OCI-M2 (cell line): ENCODE results near the gene HOXA4.

Experiments
- DNase-seq: peaks from one replicate; lab custom pipeline; 2025; ENCODE audit not compliant: unreplicated experiment; lab: John Stamatoyannopoulos, UW

Gene HOXA4

DNA sequence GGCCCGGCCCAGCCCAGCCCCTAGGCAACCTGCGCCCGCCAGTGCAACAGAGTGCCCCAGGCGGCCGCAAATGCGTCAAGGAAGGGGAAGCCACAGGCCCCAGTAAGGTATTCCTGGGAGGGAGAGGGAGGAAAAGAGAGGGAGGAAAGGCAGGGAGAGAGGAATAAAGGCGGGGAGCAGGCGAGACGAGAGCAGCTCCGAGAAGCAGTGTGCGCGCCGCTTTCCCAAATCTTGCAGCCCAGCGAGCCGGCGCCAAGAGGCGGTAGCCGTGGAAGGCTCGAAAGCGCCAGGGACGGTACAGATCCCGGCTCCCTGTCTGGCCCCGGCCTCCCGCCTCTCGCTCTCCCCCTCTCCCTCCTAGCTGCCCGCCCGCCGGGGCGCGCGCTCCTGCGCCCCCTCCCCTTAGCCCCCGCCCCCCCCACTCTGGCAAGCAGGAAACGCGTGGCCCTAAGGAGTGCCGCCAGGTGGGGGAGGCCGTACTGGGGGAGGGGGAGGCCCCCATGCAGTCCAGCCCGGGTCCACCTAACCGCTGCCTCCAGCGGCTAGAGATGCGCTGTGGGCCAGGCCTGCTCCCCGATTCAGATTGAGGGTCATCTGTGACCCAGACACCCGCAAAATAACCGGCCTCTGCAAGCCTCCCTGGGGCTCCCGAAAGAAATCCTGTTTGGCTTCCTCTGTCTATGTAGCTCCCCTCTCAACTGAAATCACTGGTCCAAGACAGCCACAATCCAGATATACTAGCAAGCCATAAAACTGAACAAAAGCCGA is 39.3 kb upstream of the HOXA4 start:
- DNase-seq, result no peak

DNA sequence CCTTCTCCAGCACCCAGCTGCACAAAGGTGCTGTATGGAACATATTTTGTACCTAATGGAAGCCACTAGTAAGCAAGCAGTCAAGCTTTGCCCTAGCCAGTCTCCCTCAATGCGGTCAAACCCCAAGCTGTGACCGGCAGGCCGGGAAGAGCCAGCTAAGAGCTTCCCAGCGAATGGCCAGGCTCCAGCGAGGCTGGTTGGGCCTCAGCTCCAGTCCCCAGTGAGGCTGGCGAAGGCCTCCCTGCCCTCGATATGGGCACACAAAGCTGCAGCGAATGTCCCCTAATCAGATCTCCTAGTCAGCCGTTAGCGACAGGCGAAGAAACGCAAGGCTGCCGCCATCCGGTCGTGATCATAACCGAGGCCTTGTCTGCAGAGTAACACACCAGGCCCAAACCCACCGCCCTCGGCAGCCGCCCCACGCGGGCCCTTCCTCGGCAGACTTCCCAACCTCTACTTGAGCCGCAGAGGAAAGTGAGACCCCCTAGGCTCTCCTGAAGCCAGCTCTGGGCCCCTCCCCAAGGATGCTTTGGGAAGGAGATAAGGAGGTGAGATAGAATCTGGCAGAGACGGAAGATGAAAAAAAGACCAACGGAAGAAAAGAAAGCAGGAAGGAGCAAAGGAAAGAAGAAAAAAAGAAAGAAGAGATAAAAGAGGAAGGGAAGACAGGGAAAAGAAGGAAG is 37.8 kb upstream of the HOXA4 start:
- DNase-seq, result no peak

DNA sequence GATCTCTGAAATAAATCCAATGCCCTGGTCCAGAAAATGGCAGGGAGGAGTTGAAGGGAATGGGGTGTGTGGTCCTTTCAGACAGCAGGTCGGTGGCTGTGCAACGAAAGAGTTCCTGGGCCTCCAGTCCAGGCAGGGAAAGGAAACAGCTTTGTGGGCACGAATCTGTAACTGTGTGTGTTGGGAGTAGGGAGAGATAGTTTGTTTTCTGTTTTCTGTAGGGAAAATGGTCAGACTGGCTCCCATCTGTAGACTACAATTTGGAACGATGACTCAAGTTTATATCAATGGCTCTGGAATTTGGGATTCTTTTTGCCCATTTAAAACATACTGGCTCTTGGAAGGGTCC is 37.3 kb upstream of the HOXA4 start:
- DNase-seq, result no peak

DNA sequence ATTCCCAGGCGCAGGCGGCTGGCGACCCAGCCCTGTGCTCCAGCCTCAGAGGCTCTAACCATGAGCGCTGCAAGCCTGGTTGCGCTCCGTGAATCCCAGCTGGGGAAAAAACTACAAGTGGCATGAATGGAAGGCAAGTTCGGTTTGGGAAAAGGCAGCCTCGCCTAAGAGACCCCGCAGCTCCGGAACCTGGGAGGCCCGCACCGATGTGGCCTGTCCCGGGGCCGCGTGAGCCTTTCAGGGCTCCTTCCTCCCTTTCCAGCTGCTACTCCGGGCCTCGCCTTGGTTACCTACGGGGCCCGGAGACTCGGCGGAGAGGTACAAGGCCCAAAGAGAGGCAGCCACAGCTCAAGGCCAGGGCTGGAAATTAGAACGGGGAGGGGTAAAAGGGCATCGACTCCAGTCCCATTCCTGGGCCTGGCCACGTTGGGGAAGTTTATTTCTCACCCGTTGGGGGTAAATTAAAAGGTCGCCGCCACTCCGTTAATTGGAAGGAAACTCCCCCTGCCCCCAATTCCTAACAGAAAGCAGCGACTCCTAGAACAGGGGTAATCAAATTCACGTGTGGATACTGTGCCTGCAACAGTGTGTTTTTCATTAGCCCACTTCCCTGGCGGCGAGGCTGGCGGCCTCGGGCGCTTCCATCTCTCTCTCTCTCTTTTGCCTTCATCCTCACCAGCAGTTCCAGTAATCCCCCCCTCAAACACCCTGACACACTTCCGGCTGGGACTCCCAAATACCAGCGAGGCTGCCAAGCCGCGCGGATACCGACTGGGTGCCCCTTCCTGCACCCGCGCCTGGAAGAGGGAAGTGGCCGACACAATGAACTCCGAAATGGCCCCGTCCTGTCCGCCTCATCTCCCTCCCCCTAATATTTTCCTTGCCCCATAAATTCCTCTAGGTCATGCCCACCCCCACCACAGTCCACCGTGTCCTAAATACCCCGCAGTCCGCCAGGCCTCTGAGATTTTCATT is 36.3 kb upstream of the HOXA4 start:
- DNase-seq, result no peak

DNA sequence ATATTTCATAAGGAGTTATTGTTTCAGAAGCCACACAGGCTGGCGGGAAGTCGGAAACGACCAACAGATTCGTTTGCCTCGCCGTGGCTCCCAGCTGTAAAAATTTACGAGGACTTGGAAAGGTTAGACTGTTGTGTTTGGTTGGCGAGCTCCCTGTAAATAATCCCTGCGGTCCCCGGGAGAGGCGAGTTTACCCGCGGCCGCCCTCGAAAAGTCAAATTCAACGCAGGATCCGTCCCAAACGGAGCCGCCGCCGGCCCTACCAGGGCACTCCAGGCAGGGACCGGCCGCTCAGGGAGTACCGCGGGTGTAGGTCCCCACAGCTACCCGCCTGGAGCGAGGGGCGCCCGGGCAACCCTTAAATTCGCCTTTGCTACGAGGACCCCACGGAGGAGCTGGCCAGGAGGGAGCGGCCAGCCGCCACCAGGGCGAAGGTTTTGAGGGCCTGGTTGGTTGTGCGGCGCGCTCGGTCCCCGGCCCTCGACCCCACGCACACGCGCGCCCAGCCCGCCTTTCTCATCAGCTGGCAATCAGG is 35.5 kb upstream of the HOXA4 start:
- no peak for DNase-seq

DNA sequence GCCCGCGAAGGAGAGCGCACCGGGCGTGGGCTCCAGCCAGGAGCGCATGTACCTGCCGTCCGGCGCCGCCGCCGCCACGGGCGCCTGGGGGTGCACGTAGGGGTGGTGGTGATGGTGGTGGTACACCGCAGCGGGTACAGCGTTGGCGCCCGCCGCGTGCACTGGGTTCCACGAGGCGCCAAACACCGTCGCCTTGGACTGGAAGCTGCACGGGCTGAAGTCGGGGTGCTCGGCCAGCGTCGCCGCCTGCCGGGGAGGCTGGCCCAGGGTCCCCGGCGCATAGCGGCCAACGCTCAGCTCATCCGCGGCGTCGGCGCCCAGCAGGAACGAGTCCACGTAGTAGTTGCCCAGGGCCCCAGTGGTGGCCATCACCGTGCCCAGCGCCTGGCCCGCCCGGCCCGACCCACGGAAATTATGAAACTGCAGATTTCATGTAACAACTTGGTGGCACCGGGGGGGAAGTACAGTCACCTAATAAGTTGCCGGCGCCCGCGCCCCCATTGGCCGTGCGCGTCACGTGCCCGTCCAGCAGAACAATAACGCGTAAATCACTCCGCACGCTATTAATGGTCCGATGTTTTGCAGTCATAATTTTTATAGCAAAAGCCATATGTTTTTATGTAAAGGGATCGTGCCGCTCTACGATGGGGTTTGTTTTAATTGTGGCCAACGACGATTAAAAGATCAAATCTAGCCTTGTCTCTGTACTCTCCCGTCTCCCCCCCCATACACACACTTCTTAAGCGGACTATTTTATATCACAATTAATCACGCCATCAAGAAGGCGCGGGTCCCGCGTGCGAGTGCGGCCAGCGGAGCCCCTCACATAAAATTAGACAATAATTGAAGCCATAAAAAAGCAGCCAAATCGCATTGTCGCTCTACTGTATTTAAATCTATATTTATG is 34.8 kb upstream of the HOXA4 start, which contains the start of gene HOXA9:
HOXA9 (minus strand) TSS at position 449 of the 907 bp plus-strand sequence; CDS start at position 369, 80 bp downstream.
- no peak for DNase-seq

DNA sequence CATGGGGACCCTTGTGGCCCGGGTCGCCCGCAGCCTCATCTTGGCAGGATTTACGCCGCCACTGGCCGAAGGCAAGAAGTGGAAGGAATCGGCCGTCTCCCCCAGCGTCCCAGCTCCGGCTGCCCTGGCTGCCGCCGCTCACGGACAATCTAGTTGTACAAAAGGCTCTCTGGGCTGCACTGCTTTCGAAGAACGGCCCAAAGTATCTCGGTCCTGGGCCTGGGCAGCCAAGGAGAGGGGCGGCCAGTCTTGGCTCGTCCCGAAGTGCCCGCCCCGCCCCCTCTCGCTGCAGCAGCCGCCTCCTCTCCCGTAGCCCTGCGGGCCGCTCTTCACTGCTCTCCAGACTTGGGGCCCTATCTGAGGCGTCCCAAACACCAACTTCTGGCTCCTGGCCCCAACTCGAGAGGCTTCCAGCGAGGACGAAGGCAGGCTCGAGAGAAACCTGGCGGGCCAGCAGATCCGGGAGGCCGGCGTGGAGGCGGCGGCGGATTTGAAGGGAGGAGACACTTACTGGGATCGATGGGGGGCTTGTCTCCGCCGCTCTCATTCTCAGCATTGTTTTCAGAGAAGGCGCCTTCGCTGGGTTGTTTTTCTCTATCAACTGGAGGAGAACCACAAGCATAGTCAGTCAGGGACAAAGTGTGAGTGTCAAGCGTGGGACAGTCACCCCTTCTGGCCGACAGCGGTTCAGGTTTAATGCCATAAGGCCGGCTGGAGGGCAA is 34.0 kb upstream of the HOXA4 start:
- no peak for DNase-seq

DNA sequence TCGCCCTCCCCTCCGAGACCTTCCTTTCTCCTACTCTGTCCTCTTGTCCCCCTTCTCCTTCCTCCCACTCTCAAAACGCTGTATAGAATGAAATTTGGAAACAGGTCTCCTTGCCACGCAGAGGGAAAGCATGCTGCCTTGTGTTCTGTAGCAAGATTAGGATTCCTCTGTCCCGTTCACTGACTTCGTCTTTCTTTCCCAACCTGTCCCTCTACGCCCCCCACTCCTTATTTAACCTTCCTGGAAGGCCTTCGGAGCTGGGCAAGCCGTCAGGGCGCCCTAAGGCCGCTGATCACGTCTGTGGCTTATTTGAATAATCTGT is 33.4 kb upstream of the HOXA4 start:
- no peak for DNase-seq

DNA sequence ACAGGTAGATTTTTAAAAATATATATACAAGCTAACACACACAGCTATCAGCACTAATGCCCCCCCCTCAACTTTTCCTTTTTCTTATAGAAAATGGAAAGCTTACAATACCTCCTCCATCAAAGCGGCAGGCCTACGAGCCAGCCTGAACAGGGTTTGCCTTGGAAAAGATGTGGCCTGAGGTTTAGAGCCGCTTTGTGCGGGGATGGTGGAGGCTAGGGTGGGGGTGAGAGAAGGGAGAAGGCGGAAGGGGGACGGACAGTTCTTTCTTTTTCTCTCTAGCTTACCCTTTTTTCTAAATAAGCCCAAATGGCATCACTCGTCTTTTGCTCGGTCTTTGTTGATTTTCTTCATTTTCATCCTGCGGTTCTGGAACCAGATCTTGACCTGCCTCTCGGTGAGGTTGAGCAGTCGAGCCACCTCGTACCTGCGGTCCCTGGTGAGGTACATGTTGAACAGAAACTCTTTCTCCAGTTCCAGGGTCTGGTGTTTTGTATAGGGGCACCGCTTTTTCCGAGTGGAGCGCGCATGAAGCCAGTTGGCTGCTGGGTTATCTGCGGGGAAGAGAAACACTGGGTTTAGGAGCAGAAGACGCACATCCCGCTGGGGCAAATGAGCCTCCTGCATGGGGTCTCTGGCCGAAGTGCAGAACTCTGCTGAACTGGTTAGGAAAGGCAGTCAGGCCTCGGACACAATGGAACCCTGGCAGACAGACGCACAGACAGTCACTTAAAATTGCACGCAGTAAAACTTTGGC is 32.9 kb upstream of the HOXA4 start:
- no peak for DNase-seq

DNA sequence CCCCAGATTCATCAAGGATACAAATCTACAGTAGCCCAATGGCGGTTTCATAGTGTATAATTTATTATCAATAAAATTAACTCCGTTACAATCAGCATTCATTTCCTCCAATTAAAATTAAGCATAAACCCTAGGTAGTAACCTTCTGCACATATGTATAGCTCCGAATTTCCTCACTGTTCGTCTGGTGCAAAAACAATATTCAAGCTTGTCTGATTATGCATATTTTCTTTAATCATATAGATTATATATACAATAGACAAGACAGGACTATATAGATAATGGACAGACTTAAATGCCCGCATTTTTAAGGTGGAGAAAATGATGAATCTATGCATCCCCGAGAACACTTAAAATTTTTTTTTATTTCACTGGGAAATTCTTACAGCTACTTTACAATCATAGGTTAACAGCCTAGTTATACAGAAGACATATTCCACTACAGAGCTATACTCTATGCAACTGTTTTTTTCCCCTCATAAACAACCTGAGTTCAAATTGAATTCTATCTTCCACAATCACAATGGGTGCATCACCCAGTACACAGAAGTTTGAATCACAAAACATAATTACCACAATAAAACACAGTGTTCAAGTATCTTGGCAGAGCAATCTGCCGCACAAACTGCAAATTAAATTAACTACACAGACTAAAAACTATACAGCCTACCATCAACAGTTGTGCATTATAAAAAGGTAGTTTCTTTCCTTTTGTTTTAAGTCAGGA is 32.2 kb upstream of the HOXA4 start:
- DNase-seq, result no peak

DNA sequence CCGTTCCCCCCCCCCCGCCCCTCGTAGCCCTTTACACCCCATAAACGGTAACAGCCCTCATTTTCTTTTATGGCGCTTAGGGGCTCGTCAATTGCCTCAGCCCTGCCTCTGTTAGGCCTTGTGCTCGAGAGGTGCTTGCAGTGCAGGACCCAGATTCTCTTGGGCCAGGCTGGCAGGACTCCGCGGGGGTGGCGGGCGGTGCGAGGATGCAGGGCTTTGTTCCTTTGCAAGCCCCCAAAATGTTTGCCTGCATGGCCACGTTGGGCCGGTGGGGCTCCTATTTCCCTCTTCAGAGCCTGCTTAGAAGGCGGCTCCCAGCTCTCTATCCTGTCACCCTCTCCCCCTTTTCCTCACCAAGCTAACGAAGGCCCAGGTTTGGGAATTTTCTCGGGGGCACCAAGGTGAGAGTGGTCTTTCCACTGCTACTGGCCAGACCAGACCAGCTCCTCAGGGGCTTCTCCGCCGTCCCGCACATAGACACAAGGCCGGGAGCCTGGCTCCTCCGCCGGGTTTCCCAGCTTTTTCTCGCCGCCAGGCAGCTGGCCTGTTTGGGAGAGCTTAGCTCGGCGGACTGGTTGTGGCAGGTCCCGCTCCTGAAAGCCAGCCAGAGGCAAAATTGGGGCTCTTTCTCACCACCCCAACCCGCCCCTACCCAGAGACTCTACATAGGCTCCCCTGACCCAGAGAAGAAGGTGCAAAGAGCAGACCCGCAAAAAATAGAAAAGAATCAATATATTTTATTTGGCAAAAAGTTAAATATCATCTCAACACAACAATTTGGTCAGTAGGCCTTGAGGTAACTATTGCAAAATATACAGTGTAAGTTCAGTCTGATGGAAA is 31.4 kb upstream of the HOXA4 start:
- DNase-seq, result no peak

DNA sequence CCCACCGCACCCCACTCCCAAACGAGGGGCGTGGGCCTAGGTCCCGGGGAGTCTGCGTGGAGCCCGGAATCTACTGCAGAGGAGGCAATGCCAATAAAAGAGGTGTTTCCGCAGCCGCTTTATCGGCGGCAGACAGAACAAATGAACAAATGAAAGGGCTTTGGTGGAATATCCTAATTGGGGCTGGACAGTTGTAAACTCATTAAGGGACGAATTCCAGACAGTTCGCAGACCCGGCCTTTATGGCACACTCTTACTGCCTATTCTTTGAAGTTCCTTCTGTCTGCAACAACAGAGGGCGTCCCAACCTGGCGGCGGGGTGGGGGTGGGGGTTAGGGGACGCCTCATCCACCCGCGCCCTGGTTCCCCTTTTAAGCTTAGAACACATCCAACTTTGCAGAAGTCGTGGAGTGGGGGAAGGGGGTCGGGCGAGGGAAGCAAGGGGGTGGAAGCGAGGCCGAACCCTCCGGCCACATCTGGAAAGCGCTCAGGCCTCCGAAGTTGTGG is 30.7 kb upstream of the HOXA4 start:
- no peak for DNase-seq

DNA sequence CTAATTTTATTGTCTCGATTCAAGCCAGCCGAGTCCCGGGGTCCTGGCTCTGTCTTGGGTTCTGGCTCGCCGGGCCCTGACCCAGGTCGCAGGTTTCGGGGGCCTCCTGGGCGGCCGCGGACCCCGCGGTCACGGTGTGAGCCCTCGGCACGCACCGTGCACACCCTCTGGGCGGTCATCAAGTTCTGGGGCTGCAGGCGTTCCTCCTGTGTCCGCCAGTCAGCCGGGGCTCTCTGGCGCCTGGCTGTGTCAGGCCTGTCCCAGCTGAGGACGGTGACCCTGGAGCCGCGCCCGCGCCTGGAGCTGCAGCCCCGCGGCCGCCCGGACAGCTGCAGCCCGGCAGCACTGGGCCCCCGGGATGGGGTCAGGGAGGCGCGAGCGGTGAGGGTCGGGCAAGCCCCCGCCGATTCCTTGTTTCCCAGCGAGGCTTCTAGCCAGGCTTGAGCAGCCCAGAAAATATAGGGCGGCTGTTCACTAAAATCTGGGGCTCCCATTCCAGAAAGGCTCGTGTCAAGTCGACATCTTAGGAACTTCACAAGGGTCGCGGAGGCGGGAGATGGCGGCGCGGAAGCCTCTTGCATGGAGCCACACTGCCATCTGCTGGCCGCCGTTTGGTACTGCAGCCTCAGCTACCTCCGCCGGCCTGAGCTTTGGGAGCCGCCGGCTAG is 30.1 kb upstream of the HOXA4 start:
- no peak for DNase-seq

DNA sequence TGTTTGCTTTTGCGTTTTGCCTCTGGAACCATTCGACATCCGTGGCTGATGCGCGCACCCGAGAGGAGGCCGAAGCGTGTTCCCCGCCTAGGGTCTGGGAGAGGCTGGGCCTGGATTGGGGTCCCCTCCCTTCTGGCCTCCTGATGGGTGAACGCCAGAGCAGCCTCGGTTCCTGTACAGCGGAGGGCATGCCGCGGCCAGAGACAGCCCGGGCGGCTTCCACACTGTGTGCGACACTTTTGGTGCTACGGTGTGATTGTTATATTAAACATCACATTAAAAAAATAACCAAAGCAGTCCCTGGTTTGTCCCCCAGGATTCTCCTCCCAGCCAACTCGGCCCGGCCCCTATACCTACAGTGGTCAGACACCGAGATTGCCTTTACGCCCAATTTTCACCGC is 29.6 kb upstream of the HOXA4 start:
- no peak for DNase-seq

DNA sequence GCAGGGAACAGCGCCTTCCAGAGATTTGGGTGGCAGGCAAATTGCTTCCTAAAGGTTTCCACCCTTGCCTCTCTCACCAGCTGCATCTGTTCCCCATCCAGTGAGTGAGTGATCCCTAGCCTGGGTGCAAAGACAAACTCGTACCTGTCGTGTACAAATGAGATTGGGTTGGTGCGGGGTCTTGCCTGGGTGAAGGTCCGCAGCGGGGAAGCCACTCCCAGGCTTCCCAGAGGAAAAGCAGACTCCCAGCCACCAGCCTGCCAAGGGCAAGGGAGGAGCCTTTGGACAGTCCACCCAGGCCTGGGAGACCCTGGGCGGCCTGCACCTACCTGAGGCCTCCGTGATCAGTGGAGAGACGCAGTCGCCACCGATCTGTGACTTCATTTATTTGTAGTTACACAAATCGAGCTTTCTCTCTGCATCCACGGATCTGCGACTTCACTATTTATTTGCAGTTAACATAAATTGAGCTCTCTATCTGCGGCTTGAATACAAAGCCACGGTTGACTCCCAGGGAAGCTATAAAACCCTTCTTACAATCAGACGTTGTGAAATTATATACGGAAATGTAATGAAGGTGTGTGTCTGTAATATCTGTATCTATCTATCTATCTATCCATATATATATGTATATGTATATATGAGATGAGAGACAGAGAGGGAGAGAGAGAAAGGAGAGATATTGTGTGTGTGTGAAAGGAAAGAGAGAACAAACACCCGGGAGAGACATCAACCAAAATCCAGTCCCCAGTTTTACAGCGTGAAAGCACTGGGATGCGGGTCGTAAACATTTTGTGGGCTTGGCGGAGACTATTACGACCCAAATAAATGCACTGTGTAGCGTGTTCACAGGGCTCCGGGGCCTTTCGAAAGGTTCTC is 28.9 kb upstream of the HOXA4 start:
- DNase-seq, result no peak
